ENCODE data around the gene ARSA. TPM values are rescaled to one million over a fixed set of nuclear protein-coding genes. Genes with fewer than 3 reads are reported as not detected.
A peak's percentile ranks its signal among the peaks of the same experiment; 100 is the strongest.

Gene ARSA
- total RNA-seq, 2 donors from 2014 or later, result 30.7 to 38.9 TPM

GRCh38 chr22:50630376-50630775 lies 2.4 kb upstream of the ARSA start:
- no peaks in the 10 kb centered on the region for H3K9me3 ChIP-seq
- H3K4me3 ChIP-seq, result no peak overlapping the region
- H3K27me3 ChIP-seq, result no peaks in the 10 kb centered on the region
- no peaks in the 10 kb centered on the region for H3K36me3 ChIP-seq
- H3K27ac ChIP-seq, result no peak overlapping the region
- DNase-seq (ENCODE audit: low spot score), result no peak
- peaks cover 0 to 23% of the 10 kb centered on the region in 2 donors for H3K4me1 ChIP-seq
- no peak for TF ChIP-seq CTCF (IDR thresholded peaks at IDR 0.05)

DNA sequence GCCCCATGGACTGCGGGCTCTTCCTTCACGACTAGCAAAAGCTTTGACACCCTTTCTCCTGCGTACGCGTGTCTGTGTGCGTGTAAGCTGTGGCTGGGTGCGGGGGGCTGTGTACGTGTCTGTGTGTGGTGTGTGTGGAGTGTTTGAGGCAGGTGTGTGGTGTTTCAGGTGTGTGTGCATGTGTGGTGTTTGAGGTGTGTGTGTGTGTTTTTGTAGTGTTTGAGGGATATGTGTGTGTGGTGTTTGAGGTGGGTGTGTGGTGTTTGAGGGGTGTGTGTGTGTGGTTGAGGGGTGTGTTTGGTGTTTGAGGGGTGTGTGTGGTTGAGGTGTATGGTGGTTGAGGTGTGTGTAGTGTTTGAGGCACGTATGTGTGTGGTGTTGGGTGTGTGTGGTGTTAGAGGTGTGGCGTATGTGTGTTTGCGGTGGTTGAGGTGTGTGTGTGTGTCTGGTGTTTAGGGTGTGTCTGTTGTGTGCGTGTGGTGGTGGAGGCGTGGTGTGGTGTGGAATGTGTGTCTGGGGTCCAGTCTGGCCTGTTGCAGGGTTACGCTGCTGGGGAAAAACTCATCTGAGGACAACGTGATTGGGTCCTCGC lies 687 bp upstream of the ARSA start:
- H3K27ac ChIP-seq, result peak overlapping the region; percentile 72 to 77

DNA sequence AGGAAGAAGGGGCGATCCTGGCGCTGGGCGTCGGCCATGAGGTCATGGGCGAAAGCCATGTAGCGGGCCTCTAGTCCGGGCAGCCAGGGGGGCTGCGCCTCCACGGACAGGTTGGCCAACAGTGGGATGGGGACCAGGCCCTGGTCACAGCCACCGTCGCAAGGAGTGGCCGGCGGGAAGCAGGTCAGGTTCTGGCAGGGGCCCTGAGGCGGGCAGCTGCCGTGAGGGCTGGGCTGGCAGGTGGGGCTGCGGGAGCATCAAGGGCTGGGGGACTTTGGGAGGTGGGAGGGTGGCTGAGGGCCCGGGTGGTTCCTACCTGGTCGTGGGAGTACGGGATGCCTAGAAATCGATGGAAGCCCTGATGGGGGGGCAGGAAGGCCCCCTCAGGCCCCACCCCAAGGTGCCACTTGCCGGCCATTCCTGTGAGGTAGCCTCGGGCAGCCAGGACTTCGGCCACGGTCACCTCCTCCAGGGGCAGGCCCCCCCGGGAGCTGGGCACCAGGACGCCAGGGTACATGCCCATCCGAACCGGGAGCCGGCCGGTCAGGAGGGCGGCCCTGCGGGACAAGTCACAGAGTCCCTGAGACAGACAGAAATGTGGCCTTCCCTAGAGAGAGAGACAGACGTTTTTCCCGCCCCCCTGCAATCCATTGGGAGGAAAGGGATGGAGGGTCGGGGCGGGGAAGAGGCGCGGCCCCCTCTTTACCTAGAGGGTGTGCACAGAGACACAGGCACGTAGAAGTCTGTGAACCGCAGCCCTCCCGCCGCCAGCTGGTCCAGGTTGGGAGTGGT lies 906 bp downstream of the ARSA start:
- Histone ChIP-seq H3K4me1 (peaks cover 0 to 31% of the 10 kb centered on the region in 2 donors), H3K27ac (peak overlapping the region; percentile 77 to 78), H3K9me3 (no peaks in the 10 kb centered on the region), H3K27me3 (no peaks in the 10 kb centered on the region), H3K4me3 (peak overlapping the region; percentile 78), H3K36me3 (no peaks in the 10 kb centered on the region)
- no peak for DNase-seq (ENCODE audit: low spot score)
- TF ChIP-seq CTCF (IDR thresholded peaks at IDR 0.05), result no peak

More for the DNA sequence above, 687 bp upstream of the ARSA start:
- no peaks in the 10 kb centered on the region for H3K36me3 ChIP-seq
- peaks cover 0 to 23% of the 10 kb centered on the region in 2 donors for H3K4me1 ChIP-seq
- H3K9me3 ChIP-seq, result no peaks in the 10 kb centered on the region
- no peaks in the 10 kb centered on the region for H3K27me3 ChIP-seq
- DNase-seq (ENCODE audit: low spot score), result no peak
- peak overlapping the region; percentile 78 for H3K4me3 ChIP-seq
- TF ChIP-seq CTCF (IDR thresholded peaks at IDR 0.05), result no peak

GRCh38 chr22:50626314-50626849 lies 1.6 kb downstream of the ARSA start:
- Histone ChIP-seq H3K27ac (no peak overlapping the region), H3K36me3 (no peaks in the 10 kb centered on the region), H3K4me3 (no peak overlapping the region), H3K4me1 (peaks cover 0 to 37% of the 10 kb centered on the region in 2 donors), H3K27me3 (no peaks in the 10 kb centered on the region), H3K9me3 (no peaks in the 10 kb centered on the region)
- DNase-seq (ENCODE audit: low spot score), result no peak
- no peak for TF ChIP-seq CTCF (IDR thresholded peaks at IDR 0.05)

DNA sequence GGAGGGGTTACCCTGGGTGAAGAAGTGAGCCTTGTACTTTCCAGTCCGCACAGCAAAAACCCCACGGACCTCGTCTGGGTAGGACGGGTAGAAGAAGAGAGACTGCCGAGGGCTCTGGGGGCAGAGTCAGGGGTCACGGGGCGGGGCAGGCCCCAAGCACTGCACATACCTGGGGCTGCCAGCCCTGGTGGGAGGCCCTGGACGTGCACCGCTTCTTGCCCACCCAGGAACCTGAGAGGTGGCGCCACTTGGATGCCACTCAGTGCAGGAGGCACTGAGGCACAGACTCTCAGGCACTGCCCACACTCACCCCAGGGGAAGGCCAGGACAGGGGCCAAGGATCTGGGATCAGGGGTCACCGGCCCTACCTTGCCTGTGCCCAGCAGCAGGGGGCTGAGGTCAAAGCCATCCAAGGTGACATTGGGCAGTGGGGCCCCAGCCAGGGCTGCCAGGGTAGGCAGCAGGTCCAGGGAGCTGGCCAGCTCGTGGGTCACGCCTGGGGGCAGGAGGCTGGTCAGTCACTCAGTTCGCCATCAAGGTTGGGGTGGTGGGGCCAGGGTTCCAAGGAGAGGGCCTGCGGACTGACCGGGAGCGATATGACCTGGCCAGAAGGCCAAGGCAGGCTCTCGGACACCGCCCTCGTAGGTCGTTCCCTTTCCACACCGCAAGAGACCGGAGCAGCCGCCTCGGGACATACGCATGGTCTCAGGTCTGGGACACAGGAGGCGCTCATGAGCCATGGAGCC lies 2.2 kb downstream of the ARSA start:
- Histone ChIP-seq H3K27ac (no peak overlapping the region), H3K9me3 (no peaks in the 10 kb centered on the region), H3K27me3 (no peaks in the 10 kb centered on the region), H3K4me1 (peaks cover 0 to 42% of the 10 kb centered on the region in 2 donors), H3K36me3 (no peaks in the 10 kb centered on the region), H3K4me3 (no peak overlapping the region)
- DNase-seq (ENCODE audit: low spot score), result no peak
- no peak for TF ChIP-seq CTCF (IDR thresholded peaks at IDR 0.05)

All from right atrium auricular region (tissue), 2 donors.